ENCODE data around the gene ATG16L1.

Gene ATG16L1

GRCh38 chr2:233251306-233252116 is at the start of gene ATG16L1:
TSS of gene ATG16L1 (plus strand) at chr2:233251673. CDS start at chr2:233251828, 155 bp downstream.
- peak; percentile 88 to 94 for DNase-seq

GRCh38 chr2:233202531-233202944 is 48.9 kb upstream of the ATG16L1 start:
- DNase-seq, result no peak

- no peak for DNase-seq
Measured at GRCh38 chr2:233203060-233203459, 48.4 kb upstream of the ATG16L1 start.

GRCh38 chr2:233204286-233204936 is 47.1 kb upstream of the ATG16L1 start:
- DNase-seq, result no peak

DNA sequence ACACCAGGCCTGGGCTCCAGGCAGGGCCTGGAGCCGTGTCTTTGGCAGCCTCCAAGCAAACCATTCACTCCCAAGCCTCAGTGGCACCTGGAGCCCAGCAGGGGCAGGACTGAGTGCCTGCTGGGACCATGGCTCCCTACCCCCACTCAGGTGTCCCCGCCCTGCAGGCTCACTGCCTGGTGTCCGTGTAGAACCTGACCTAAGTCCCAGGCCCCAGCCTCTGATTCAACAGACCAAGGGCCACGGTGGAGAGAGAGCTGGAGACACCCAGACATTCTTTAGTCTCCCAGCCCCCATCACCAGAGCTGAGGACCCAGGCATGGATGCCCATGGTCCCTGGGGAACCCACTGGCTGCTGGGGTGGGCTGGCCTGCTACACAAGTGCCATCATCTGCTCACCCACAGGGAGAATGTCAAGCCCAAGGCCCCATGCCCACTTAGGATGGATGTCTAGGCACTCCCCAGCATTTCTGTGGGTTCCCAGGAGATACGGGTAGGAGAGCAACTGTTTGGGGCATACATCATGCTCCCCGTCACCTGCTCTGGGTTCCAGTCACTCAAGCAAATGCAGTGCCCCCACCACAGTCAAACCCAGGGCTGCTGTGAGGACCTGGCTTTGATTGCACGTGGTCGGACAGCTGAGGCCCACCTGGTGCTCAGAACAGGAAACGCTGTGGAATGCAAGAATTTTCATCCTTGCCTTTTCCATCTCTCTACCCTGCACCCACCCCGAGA is 42.9 kb upstream of the ATG16L1 start:
- DNase-seq, result no peak

GRCh38 chr2:233209117-233209532 is 42.3 kb upstream of the ATG16L1 start:
- no peak for DNase-seq

DNA sequence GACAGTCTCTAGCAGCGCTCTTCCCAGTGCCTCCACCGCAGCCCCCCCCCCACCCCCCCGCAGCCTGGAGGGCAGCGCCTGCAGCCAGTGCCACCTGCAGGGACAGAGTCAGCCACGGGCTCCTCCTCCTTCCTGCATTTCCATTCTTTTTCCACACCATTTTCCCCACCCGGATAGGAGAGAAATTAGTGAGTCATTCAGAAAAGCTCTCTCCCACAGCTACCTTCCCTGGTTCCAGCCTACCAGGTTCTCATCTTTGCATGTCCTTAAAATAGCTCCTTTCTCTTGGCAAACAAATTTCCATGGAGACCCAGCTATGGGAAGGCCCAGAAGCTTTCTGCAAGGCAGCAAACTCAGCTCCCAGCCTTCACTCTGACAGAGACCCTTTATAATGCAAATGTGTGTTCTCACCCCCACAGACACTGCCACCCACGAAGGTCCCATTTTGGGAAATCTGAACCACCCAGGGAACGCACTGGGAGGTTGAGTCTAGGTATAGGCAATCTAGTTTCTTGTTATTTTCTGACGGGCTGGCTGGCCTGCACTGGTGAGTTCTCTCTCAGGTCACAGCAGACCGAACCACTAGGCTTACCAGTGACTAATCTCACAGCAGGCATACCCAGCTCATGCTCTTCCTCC is 41.8 kb upstream of the ATG16L1 start:
- no peak for DNase-seq

- no peak for DNase-seq
Measured at GRCh38 chr2:233210281-233210680, 41.2 kb upstream of the ATG16L1 start.

DNA sequence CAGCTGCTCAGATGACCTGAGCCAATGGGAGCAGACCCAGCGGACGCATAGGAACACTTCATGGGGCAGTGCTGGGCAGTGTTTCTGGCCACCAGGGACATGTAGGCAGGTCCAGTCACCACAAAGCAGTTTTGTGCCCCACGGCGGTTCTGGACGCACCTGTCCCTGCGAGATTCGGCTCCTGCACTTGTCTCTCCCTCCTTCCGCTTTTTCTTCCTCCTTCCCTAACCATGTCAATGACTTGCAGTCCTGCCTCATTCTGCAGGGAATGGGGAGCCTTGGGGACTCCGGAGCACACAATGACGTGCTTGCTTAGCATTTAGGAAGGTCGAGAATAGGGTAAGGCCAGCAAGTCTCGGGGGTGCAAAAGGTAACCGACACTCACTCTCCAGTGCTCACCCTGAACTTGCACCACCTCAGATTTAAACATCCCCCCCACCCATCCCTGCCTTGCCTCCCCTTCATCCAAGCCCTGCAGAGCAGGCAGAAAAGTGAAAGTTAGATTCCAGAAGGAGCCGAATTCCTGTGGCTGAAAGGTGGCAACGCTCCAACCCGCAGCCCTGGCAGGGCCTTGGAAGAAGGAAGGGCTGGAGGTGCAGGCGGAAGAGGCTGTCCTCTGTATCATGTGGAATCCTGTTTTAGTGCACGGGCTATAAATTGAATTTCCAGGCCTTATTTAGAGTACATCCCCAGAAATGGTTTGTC is 40.5 kb upstream of the ATG16L1 start:
- no peak for DNase-seq

- DNase-seq, result no peak
Measured at GRCh38 chr2:233211548-233211895, 40.0 kb upstream of the ATG16L1 start.

GRCh38 chr2:233213011-233213410 is 38.5 kb upstream of the ATG16L1 start:
- DNase-seq, result no peak

- DNase-seq, result no peak
Measured at GRCh38 chr2:233213975-233214374, 37.5 kb upstream of the ATG16L1 start.

GRCh38 chr2:233217892-233218377 is 33.5 kb upstream of the ATG16L1 start:
- no peak for DNase-seq

GRCh38 chr2:233218836-233219235 is 32.6 kb upstream of the ATG16L1 start:
- DNase-seq, result no peak

DNA sequence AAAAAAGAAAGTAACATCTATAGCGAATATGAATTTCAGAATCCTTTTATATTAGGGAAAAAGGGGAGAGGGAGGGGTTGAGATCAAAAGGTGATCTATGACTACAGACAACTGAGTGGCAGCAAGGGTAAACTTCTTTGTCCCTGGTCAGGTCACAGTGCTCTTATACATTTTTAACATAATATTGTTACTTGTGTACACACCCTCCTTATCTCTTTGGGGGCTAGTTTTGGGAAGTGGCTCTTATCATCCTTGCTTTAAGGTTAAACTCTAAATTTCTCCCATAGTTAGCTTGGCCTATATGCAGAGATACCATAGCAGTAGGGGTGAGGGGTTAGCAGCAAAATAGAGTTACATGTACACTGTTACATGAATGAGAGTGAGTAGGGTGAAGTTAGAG is 31.6 kb upstream of the ATG16L1 start:
- DNase-seq, result no peak

GRCh38 chr2:233221378-233222063 is 30.0 kb upstream of the ATG16L1 start:
- no peak for DNase-seq

- no peak for DNase-seq
Measured at GRCh38 chr2:233223059-233223894, 28.2 kb upstream of the ATG16L1 start.

DNA sequence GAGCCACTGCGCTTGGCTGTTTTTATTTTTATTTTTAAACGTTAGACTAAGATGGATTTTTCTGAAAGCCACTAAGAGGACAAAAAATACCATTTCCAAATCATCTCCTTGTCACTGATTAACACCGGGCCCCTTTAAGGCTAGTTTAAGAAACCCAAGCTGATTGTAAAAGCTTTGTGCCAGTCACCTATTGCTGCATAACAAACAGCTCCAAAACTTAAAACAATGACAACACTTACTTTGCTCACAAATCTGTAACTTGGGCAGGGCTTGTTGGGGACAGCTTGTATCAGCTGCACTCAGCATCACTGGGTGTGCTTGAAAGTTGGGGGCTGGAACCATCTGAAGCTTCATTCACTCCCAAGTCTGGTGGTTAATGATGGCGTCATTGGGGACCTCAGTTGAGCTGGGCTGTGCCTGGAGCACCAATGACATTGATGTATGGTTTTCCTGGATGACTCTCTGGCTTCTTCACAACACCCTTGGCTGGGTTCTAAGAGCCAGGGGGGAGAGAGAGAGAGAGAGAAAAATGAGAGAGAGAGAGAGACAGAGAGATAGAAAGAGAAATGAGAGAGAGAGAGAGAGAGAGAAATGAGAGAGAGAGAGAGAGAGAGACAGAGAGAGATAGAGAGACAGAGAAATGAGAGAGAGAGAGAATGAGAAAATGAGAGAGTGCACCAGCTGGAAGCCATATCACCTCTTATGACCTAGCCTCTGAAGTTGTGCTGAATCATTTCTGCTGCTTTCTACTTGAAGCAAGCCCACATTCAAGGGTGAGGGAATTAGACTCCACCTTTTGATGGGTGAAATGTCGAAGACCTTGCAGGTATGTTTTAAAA is 26.0 kb upstream of the ATG16L1 start:
- no peak for DNase-seq

- no peak for DNase-seq
Measured at GRCh38 chr2:233226511-233227031, 24.9 kb upstream of the ATG16L1 start.

All from NCI-H1930 (cell line).